Measurements from ENCODE around the gene GALC. TPM values are rescaled to one million over a fixed set of nuclear protein-coding genes. Genes with fewer than 3 reads are reported as not detected.

The GALC gene
- total and polyA plus RNA-seq, 9 of the 15 experiments (the other 6 are each of a cell fraction or from before 2014, with no cell fraction given): 1.6 to 15.0 (median 7.3) TPM

- TF ChIP-seq MLLT1 (IDR thresholded peaks at IDR 0.05): peak in 1 of 2 experiments; percentile 78; a peak in 2 of 4 replicates
- 0 out of 2 replicates have a peak, but pooled peaks have one; percentile 57 for TF ChIP-seq GTF2F1 (IDR thresholded peaks at IDR 0.05; ENCODE audit: low read depth, low read length)
- TF ChIP-seq FOXK2 (conservative IDR thresholded peaks at IDR 0.05 in 1 of 2, IDR thresholded peaks at IDR 0.05 in 1 of 2; ENCODE audit: low read depth in 2 of 2): peak in 1 of 2 experiments; percentile 45; a peak in 1 of 4 replicates
- peak; percentile 79; the same call in 1 of the 2 replicates for TF ChIP-seq ESRRA (IDR thresholded peaks at IDR 0.05; ENCODE audit: borderline replicate concordance, low read depth)
- TF ChIP-seq ZFX (CRISPR knock-in tag; IDR thresholded peaks at IDR 0.05): peak; percentile 91
- no peak for TF ChIP-seq HMG20B (CRISPR knock-in tag; IDR thresholded peaks at IDR 0.05)
- no peak for TF ChIP-seq PHTF2 (CRISPR knock-in tag; IDR thresholded peaks at IDR 0.05)
- TF ChIP-seq MTA3 (IDR thresholded peaks at IDR 0.05; ENCODE audit: borderline replicate concordance): peak; percentile 44; the same call in 1 of the 2 replicates
- TF ChIP-seq JUN (IDR thresholded peaks at IDR 0.05; ENCODE audit: borderline replicate concordance, low read depth, low read length): peak; percentile 29; the same call in 1 of the 2 replicates
- no peak for TF ChIP-seq JUN (CRISPR knock-in tag; IDR thresholded peaks at IDR 0.05; ENCODE audit: borderline replicate concordance)
- 0 out of 2 replicates have a peak, but pooled peaks have one; percentile 20 for TF ChIP-seq ZBTB33 (CRISPR knock-in tag; IDR thresholded peaks at IDR 0.05)
- TF ChIP-seq ZNF717 (CRISPR knock-in tag; IDR thresholded peaks at IDR 0.05): no peak
- TF ChIP-seq ZNF507 (tag; conservative IDR thresholded peaks at IDR 0.05): no peak
- no peak for TF ChIP-seq HEY1 (CRISPR knock-in tag; IDR thresholded peaks at IDR 0.05; ENCODE audit: borderline replicate concordance)
- TF ChIP-seq HMG20A (CRISPR knock-in tag; conservative IDR thresholded peaks at IDR 0.05): no peak
- TF ChIP-seq MECOM (CRISPR knock-in tag; IDR thresholded peaks at IDR 0.05): no peak
- peak in 1 of 2 experiments; percentile 86; a peak in 2 of 4 replicates for TF ChIP-seq ZNF639 (CRISPR knock-in tag; conservative IDR thresholded peaks at IDR 0.05 in 1 of 2, IDR thresholded peaks at IDR 0.05 in 1 of 2)
- no peak for TF ChIP-seq ZFP1 (CRISPR knock-in tag; IDR thresholded peaks at IDR 0.05)
These were observed at the start of gene GALC (continued) for GRCh38 chr14:87992718-87993628.
